ENCODE measurements around the gene SORBS1.

DNA sequence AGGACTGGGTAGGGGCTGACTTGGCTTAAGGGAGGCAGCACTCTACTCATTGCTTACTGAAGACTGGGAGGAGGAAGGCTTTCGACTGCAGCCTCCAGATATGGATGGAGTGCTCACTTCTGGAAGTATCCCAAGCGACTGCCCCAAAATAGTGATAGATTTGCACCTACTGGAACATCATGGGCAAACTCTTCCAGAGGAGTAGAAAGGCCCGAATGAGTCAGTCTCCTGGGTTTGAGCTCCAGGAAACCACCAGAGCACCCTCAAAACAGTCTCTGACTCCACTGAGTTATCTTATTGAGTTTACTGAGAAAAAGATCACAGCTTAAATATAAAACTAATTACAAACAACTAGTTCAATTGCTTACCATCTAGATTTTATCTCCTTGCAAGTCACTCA is 233.2 kb downstream of the SORBS1 start:
- TF ChIP-seq, protein P1, sequence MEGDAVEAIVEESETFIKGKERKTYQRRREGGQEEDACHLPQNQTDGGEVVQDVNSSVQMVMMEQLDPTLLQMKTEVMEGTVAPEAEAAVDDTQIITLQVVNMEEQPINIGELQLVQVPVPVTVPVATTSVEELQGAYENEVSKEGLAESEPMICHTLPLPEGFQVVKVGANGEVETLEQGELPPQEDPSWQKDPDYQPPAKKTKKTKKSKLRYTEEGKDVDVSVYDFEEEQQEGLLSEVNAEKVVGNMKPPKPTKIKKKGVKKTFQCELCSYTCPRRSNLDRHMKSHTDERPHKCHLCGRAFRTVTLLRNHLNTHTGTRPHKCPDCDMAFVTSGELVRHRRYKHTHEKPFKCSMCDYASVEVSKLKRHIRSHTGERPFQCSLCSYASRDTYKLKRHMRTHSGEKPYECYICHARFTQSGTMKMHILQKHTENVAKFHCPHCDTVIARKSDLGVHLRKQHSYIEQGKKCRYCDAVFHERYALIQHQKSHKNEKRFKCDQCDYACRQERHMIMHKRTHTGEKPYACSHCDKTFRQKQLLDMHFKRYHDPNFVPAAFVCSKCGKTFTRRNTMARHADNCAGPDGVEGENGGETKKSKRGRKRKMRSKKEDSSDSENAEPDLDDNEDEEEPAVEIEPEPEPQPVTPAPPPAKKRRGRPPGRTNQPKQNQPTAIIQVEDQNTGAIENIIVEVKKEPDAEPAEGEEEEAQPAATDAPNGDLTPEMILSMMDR (IDR thresholded peaks at IDR 0.05) = no peak
- TF ChIP-seq EZH2phosphoT487 (IDR thresholded peaks at IDR 0.05) = no peak

Measured in neural progenitor cell (in vitro differentiated cells).